HG03558 (cell line): ENCODE measurements around the gene DPYSL4.
"Not testable (repeated sequence)": the region's sequence is repeated elsewhere in the genome, so short reads cannot be mapped to it uniquely, and the experiment has no call there.

Experiments used
- ATAC-seq: cut with Tn5 transposase; IDR thresholded peaks from one replicate; pipeline ENCODE4 v1.9.1; 2021; ENCODE audit warnings: moderate number of reproducible peaks; ENCODE audit not compliant: unreplicated experiment; ENCODE audit errors: extremely low read depth

Gene DPYSL4

DNA sequence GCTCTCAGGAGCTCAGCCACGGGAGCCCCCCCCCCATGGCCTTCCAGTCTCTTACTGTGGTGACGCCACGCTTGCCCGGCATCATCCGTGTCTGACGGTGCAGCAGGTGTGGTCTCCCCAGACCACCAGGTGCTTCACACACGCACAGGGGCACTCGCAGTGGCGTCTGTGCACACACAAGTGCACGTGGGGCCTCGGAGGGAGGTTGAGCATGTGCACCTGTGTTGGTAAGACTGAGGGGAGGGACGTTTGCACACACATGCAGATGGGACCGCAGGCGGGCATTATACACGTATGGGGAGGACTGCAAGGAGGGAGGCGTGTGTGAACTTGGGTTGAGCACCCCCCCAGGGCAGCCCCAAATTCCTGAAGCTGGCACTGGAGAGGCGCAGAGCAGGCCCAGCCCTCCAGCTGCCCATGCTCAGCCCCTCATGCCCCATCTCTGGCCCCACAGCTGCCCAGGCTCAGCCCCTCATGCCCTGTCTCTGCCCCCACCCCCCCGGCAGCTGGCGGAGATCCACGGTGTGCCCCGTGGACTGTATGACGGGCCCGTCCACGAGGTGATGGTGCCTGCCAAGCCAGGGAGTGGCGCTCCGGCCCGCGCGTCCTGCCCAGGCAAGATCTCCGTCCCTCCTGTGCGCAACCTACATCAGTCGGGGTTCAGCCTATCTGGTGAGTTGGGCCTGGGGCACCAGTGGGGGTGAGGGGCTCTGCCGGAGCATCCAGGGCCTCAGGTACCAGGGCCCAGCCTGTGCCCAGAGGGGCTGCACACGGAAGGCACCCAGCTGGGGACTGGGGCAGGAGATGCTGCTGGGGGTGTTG is 16.7 kb downstream of the DPYSL4 start:
- no peak for ATAC-seq

DNA sequence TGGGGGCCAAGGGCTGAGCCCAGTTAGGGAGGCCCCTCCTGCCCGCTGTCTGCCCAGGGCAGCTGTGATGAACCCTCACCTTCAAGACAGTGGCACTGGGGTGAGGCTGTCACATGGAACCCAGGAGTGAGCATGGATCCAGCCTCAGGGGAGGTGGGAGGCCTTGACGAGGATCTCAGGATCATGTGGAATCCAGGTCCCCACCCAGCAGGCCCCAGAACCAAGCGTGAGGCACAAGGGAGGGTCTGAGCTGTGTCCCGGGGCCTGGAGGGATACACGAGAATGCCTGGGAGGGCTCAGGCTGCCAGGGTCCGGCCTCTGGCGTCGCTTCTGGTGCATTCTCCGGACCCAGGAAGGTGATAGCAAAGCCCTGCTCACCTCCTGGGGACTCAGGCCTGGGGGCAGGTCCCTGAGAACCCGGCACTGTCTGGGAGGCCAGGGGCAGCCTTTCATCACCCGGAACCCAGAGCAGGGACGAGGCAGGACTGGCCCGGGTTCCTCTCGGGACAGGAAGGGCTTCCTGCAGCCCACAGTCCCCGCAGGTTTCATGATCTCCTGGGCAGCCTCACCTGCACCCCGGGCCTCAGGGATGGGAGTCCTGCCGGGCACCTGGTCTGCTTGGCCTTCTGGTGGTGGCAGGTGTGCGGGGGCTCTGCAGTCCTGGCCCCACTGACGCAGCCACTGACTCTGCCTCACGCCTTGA is 17.5 kb downstream of the DPYSL4 start:
- ATAC-seq, result no peak

DNA sequence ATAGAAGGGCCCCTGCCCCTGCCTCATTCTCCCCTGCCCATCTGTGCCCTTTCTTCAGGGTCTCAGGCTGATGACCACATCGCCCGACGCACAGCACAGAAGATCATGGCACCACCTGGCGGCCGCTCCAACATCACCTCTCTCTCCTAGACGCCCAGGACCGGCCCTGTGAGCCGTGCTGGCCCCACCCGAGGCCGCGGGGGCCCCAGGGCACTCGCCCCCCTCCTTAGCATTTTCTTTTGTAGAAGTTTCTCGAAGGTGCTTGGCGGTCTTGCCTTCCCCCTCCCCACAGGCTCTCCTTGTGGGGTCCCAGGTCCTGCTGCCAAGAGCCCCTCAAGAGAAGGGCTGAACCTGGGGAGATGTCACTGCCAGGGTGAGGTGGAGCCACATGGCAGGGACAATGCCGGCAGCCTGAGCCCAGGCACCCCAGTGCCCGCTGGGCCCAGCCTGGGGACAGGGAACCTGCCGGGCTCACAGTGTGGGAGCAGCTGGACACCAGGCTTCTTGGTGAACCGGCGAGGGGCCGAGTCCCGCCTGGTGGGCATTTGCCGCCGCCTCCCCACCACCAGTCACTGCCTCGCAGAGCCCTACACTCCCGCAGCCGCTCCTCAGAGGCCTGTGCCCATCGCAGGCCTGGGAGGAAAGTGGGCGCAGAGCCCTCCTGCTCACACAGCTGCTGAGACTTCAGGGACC is 18.2 kb downstream of the DPYSL4 start:
- ATAC-seq, result no peak

DNA sequence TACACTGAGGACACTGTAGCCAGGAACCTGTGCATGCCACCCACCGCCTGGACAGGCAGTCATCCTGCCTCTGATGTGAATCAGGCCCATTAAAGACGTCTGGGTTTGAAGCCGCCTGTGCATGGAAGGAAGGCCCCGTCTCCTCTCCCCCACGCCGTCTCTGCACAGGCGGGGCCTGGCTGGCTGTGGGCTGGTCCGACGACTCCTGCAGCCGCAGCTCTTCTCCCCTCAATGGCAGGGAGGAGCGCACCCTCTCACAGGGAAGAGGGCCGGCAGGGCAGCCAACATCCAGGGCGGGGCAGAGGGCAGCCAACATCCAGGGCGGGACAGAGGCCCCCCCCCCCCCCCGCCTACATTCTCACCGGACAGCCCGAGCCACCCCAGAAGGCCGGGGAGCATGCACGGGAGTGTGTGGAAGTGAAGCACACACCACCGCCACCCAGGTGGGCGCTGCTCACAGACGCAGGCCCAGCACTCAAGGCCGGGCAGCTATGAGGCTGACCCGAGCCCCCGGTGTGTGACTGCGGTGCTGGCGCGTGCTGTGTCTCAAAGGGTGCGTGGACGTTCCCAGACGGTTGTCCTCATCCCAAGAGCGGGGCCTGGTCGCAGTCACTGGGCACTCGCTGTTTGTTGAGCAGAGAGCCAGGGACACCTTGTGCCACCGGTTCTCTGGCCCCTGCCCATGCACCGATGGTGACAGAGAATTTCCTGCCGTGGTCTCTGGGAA is 19.1 kb downstream of the DPYSL4 start:
- ATAC-seq, result no peak

DNA sequence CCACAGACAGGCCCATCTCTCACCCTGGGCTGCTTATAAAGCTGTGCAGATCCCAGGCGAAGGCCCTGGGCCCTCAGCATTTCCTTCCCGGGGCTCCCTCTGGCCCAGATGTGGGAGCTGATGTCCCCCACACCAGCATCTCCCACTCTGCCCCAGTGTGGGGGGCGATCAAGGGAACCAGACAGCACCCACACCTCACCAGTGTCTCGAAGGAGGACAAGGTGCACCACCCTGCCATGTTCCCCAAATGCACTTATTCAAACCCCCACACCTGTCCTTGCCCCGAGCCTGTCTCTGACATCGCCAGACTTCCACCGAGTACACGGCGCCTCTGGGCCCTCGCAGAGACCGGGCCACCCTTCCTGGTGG is 19.6 kb downstream of the DPYSL4 start:
- no peak for ATAC-seq

DNA sequence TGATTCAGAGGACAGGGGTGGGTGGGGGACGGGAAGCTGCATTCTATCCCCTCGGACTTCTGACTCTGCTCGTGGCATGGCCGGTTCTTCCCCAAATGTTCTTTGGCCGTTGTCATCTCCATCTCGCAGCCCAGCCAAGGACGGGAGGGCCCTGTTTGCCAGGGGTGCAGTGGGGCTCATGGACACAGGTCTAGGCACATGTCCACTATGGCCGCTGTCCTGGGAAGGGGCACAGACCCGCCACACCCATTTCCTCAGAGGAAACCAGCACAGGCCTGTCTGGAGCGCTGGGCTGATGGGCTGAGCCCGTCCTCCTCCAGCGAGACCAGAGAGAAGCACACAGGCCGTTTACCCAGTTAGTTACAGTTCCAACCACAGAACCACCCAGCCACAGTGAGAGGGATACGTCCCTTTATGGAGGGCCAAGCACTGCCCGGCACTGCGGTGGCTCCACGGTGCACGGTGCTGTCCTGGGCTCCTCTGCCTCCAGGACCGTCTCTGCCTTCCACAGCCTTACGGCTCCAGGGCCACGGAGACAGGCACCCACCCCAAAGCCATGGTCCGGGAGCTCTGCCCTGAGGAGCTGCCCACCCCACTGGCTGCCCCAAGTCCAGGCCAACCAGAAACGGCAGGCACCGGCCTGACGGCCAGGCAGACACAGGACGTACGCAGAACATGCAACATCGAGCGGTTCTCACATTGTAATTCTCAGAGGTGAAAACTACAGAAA is 20.2 kb downstream of the DPYSL4 start:
- no peak for ATAC-seq

DNA sequence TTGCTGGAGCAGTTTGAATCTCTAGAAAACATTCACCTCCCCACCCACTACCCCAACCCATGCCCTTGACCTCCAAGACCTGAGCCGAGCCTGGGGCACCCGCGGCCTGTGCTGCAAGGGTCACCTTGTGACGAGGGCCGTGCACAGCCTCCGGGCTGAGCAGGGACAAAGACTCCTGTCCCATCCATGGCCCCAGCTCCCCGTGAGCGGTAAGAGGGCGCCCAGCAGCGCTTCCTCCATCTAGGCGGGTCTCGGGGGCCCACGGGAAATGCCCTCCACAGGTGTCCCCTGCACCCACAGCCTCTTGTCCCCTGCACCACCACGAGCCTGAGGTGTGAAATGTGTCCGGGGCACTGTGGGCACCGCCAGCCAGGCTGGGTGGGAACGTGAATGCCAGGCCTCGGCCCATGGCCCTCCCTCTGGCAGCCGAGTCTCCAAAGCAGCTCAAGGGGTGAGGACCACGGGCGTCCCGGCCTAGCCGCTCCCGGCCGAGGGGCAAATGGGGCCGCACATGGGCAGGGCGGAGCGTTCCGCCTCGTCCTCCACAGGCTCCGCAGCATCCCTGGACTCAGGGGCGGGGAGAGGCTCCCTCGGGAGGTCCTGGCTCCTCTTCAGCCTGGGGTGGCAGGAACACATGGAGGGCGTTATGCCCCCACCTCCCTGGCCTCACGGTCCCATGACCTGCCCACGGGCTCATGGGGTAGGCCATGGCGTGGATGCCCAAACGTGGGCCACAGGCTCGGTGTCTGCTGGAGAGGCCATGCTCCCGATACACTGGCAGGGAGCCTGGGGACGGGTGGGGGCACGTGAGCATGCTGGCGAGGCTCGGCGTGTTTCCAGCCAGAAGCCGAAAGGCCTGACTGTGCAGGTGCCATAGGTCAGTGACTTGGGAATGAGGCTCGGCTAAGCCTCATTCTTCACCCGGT is 21.1 kb downstream of the DPYSL4 start:
- no peak for ATAC-seq

DNA sequence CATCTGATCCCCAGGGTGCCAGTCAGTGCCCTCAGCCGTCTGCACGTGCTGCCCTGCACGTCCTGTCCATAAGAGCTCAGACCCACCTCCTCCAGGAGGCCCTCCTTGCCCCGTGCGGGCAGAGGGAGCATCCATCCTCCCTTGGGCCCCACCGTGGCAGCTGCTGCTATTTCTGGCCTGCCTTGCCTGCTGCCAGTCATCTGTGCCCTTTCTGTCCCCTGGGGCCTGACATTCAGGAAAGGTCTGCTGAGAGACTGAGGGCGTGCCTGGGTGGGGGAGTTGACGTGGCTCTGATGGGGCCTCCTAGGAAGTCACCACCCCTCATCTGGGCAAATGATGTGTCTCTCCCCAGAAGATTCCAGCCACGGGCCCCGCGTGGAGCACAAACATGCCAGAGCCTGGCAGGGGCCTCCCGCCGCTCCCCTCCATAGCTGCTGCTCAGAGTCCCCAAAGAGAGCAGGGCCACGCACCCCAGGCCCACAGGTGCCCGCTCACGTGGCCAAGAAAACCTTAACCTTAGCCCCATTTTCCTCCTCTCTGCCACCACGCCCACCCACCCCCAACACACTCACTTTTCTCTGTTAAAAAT is 21.8 kb downstream of the DPYSL4 start:
- no peak for ATAC-seq

DNA sequence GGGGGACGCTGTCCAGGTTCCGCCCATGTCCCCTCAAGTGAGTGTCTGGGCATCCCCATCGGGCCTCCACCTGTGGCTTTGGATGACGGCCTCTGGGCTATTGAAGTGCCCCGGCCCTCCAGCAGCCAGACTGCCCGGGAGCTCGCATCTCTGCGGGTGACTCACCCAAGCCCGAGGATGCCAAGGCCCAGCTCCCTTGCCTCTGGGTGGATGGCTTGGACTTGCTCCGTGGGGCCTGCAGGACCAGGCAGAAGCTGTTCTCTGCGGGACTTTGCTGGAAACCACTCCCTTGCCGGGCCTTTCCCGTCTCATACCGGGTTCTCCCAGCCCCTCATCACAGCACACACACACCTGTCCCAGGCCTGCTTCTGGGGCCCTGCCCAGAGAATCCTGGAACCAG is 22.4 kb downstream of the DPYSL4 start:
- no peak for ATAC-seq

DNA sequence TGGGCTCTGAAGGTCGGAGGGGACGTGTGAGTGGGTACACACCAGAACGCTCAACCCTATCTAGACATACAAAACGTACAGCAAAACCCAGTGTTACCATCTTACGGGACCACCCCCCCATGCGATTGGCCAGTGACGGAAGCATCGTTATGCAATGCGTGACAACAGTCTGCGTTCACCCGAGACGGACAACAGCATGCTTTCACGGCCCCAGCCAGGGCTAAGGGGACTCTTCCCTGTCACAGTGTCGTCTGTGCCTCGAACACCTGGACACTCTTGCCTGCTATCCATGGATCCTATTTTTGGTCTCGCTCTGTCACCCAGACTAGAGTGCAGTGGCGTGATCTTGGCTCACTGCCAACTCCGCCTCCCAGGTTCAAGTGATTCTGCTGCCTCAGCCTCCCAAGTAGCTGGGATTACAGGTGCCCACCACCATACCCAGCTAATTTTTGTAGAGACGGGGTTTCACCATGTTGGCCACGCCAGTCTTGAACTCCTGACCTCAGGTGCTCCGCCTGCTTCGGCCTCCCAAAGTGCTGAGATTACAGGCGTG is 23.3 kb downstream of the DPYSL4 start:
- ATAC-seq, result no peak

DNA sequence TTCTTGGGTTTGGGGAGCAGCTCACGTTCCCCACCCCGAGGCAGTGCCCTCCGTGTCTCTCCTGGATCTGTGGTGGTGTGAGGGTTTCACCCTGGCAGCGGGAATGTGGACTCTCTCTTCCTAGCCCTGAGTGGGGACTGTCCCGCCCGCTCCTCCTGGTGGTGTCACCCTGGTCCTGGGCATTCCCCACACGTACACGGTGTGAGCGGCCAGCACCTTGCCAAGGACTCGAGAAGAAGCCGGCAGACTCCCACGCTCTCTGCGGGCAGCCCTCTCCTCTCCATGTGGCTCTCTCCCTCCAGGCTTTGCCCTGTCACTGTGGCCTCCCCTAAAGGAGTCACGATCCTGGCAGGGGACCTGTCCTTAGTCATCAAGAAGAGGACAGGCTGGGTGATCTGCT is 24.0 kb downstream of the DPYSL4 start:
- no peak for ATAC-seq

DNA sequence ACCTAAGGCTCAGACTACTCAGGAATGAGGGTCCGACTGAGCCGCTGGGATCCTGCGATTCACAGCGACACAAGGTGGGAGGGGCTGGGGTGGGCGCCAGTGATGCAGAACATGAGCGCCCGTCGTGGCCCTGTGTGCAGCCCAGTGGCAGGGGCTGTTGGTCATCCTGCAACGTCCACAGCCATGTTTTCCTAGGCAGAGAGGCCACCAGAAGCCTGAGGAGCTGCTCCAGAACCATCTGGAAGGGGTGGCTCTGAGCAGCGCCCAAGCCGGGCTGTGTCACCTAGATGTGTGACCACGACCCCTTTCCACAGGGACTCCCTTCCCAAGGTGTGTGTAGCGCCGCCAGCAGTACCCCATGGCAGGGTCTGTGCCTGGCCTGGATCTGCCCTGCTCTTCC is 24.5 kb downstream of the DPYSL4 start:
- ATAC-seq, result no peak

DNA sequence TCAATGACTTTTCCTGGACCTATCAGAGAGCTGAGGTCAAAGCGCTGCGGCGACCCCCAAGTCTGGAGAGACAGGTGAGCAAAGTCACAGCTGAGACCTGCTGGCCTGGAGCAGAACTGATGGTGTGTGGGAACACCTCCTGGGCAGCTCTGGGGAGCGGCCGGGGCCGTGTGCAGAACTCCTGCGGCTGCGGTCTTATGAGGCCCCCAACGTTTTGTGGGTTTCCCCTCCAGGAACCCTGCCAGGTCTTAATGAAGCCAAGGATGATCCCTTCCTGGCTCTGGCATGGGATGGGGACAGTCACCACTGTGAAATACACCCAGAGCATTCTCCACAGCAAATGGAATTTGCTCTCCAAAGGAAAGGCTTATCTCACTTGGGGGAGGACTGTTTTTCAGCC is 26.1 kb downstream of the DPYSL4 start:
- no peak for ATAC-seq

DNA sequence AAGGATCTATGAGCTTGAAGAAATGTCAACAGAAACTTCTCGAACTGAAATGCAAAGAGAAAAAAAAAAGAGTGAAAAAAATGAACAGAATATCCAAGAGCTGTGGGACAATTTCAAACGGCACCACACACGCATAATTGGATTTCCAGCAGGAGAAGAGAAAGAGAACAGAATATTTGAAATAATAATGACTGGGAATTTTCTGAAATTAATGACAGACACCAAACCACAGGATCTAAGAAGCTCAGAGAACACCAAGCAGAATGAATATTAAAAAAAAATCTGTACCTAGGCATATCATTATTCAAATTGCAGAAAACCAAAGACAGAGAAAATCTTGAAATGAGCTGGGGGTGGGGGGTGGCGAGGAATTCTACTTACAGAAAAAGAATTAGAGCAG is 27.2 kb downstream of the DPYSL4 start:
- no peak for ATAC-seq

DNA sequence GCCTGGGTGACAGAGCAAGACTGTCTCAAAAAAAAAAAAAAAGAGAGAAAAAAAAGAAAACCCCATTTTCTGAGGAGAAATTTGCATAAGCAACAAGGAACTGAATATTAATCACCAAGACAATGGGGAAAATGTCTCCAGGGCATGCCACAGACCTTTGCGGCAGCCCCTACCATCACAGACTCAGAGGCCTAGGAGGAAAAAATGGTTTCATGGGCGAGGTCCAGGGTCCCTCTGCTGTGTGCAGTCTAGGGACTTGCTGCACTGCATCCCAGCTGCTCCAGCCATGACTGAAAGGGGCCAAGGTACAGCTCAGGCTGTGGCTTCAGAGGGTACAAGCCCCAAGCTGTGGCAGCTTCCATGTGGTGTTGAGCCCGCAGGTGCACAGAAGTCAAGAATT is 29.7 kb downstream of the DPYSL4 start:
- ATAC-seq, result not testable (repeated sequence)

DNA sequence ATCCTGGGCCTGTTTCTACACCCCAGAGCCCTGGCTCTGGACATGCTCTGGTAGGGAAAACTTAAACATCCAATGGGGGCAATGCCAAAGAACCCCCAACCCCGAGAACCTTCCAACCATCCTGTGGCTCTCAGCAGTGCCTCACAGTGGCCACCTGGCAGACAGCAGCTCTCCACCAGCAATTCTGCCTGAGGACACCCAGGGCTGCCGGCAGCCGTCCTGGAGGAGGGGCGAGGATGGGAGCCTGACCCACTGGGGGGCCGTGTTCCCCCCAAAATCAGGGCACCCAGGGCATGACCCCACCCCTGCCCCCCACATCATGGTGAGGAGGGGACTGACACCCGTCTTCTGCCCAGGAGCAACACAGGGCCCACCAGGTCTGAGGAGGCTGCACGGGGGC is 32.7 kb downstream of the DPYSL4 start:
- no peak for ATAC-seq

DNA sequence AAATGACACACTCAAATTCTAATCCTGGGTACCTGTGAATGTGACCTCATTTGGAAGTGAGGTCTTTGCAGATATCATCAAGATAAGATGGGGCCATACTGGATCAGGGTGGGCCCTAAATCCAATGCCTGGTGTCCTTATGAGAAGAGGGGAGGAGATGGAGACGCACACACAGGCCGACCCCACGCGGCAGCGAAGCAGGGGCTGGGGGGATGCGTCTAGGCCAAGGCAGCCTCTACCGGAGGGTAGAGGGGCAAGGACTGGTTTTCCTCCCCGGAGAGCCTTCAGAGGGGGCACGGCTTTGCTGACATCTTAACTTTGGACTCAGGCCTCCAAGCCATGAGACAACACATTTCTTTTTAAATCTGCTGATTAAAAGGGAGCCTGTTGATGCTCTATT is 33.3 kb downstream of the DPYSL4 start:
- no peak for ATAC-seq

DNA sequence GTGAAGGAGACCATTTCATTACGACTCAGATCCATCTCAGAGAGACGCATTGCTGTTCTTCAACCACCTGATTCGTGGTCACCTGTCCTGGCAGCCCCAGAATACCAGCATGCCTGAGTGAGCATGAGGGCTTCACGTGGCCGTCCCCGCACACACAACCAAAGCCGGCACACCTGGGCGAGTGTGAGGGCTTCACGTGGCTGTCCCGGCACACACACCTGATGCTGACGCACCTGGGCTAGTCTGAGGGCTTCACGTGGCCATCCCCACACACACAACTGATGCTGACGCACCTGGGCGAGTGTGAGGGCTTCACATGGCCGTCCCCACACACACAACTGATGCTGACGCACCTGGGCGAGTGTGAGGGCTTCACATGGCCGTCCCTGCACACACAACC is 34.2 kb downstream of the DPYSL4 start:
- ATAC-seq, result not testable (repeated sequence)
